NCI-H2227 (cell line): ENCODE measurements around the gene OR2T8.

Experiments
- DNase-seq: peaks from one replicate; lab custom pipeline; 2025; ENCODE audit not compliant: unreplicated experiment; lab: John Stamatoyannopoulos, UW

OR2T8 gene

GRCh38 chr1:247953408-247953807 is 33.4 kb downstream of the OR2T8 start:
- no peak for DNase-seq

DNA sequence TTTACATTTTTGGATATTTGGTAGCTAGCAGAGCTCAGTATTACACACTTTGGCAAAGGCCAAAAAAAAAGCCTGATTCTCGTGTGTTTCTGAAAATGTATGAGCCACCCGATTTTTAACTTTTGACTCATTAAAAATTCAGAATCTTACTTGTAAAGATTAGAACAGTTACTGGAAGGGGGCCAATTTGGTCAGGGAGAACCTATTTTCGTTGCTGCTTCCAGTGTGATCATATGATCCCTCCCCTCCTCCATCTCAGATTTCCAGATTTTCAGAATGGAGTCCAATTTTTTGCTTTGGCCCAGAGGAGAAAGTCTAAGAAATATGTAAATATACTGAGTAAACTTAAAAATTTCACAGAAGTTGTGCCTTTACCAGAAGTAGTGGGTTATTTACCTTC is 41.7 kb downstream of the OR2T8 start:
- no peak for DNase-seq

GRCh38 chr1:247962911-247963588 is 43.0 kb downstream of the OR2T8 start:
- no peak for DNase-seq

- DNase-seq, result no peak
These were observed 44.9 kb downstream of the OR2T8 start, which contains the start of gene OR2AK2 for GRCh38 chr1:247964933-247965332. TSS of gene OR2AK2 (plus strand) at chr1:247965233. CDS start at chr1:247965377, 144 bp downstream.

- DNase-seq, result no peak
These were observed 46.6 kb downstream of the OR2T8 start for GRCh38 chr1:247966532-247967204.
